Vagina (tissue), 2 donors: ENCODE results near the gene FH. TPM values are rescaled to one million over a fixed set of nuclear protein-coding genes. Genes with fewer than 3 reads are reported as not detected.

Experiments
- DNase-seq, 2 donors: peaks; one replicate each; pipeline ENCODE4 v3.0.0-alpha.2; 2017; ENCODE audit errors: extremely low spot score in 2 of 2
- H3K27ac ChIP-seq: fragments of 200-600 bp; sonication (generic); one replicate; pipeline ENCODE4 v1.5.1; 2019
- H3K27me3 ChIP-seq: fragments of 200-600 bp; sonication (generic); one replicate; pipeline ENCODE4 v1.5.1; 2019
- H3K36me3 ChIP-seq, 2 donors: fragments of 200-600 bp; sonication (generic); one replicate each; pipeline ENCODE4 v1.5.1; 2017 to 2019
- H3K4me1 ChIP-seq: fragments of 200-600 bp; sonication (generic); one replicate; pipeline ENCODE4 v1.5.1; 2019
- H3K4me3 ChIP-seq, 2 donors: fragments of 200-600 bp; sonication (generic); 1 replicate in 1 of 2; 2 replicates in 1 of 2; pipeline ENCODE4 v1.5.1; 2016 to 2019
- H3K9me3 ChIP-seq: fragments of 200-600 bp; sonication (generic); one replicate; pipeline ENCODE4 v1.5.1; 2019
- CTCF ChIP-seq, 3 experiments: fragments of 450-650 bp in 2 of 3; fragments of 200-600 bp in 1 of 3; sonication (generic) in 1 of 3; IDR thresholded peaks; one replicate each; pipeline ENCODE4 v1.5.1; 2017 to 2019; ENCODE audit warnings: antibody characterized with exemption in 3 of 3, mild to moderate bottlenecking in 2 of 3, moderate library complexity in 2 of 3
- POLR2A ChIP-seq, 2 donors: fragments of 450-650 bp; IDR thresholded peaks; one replicate each; pipeline ENCODE4 v1.6.1; 2017; ENCODE audit warnings: antibody characterized with exemption in 2 of 2, mild to moderate bottlenecking in 2 of 2, moderate library complexity in 2 of 2
- POLR2AphosphoS5 ChIP-seq, 2 donors: sonication (generic); formaldehyde crosslinking; IDR thresholded peaks; one replicate each; pipeline ENCODE4 v1.9.0; 2017; ENCODE audit warnings: antibody characterized with exemption in 2 of 2, mild to moderate bottlenecking in 2 of 2, low read depth in 1 of 2; ENCODE audit not compliant: insufficient read depth in 1 of 2
- intact Hi-C: fragments of 100-400 bp; cut with DNase I; formaldehyde crosslinking; loops from one replicate; pipeline ENCODE4 v1.15.1; 2023
- total RNA-seq: library from RNA; depleted of rRNA; stranded (reverse); fragments of >200 nt; gene quantifications from one replicate; pipeline ENCODE4 v1.2.3, GENCODE V29; 2016

Gene FH
- total RNA-seq, 1 donor from 2014 or later, result 33.6 TPM

GRCh38 chr1:241557031-241557430, 37.5 kb upstream of the FH start:
- intact Hi-C loops, result no loop called here
- H3K27ac ChIP-seq, result no peak overlapping the region
- no peak for DNase-seq

GRCh38 chr1:241555526-241555925, 36.0 kb upstream of the FH start:
- Histone ChIP-seq H3K36me3 (no peaks in the 10 kb centered on the region), H3K4me3 (no peak overlapping the region), H3K9me3 (no peaks in the 10 kb centered on the region), H3K4me1 (peaks cover 6% of the 10 kb centered on the region), H3K27ac (no peak overlapping the region), H3K27me3 (no peaks in the 10 kb centered on the region)
- intact Hi-C loops, result no loop called here
- DNase-seq, result no peak
- TF ChIP-seq POLR2AphosphoS5 (IDR thresholded peaks at IDR 0.05; ENCODE audit: insufficient read depth in 1 of 2, low read depth in 1 of 2), result no peak
- no peak for TF ChIP-seq CTCF (IDR thresholded peaks at IDR 0.05)

More at GRCh38 chr1:241557031-241557430, 37.5 kb upstream of the FH start:
- Histone ChIP-seq H3K9me3 (no peaks in the 10 kb centered on the region), H3K27me3 (no peaks in the 10 kb centered on the region), H3K4me1 (peaks cover 6% of the 10 kb centered on the region), H3K4me3 (no peak overlapping the region), H3K36me3 (no peaks in the 10 kb centered on the region)
- TF ChIP-seq POLR2AphosphoS5 (IDR thresholded peaks at IDR 0.05; ENCODE audit: insufficient read depth in 1 of 2, low read depth in 1 of 2) (no peak), CTCF (IDR thresholded peaks at IDR 0.05) (no peak), POLR2A (IDR thresholded peaks at IDR 0.05) (no peak)

GRCh38 chr1:241553886-241554592, 34.5 kb upstream of the FH start:
- intact Hi-C loops, result no loop called here

GRCh38 chr1:241551759-241552638, 32.4 kb upstream of the FH start:
- Histone ChIP-seq H3K4me3 (no peak overlapping the region), H3K9me3 (no peaks in the 10 kb centered on the region), H3K36me3 (no peaks in the 10 kb centered on the region), H3K27me3 (no peaks in the 10 kb centered on the region), H3K27ac (no peak overlapping the region), H3K4me1 (no peaks in the 10 kb centered on the region)
- no peak for DNase-seq
- intact Hi-C loops, result no loop called here
- no peak for TF ChIP-seq CTCF (IDR thresholded peaks at IDR 0.05)
- TF ChIP-seq POLR2A (IDR thresholded peaks at IDR 0.05), result no peak
- TF ChIP-seq POLR2AphosphoS5 (IDR thresholded peaks at IDR 0.05; ENCODE audit: insufficient read depth in 1 of 2, low read depth in 1 of 2), result no peak

More at GRCh38 chr1:241553886-241554592, 34.5 kb upstream of the FH start:
- peaks cover 6% of the 10 kb centered on the region for H3K4me1 ChIP-seq
- H3K27ac ChIP-seq, result no peak overlapping the region
- no peak overlapping the region for H3K4me3 ChIP-seq
- TF ChIP-seq POLR2AphosphoS5 (IDR thresholded peaks at IDR 0.05; ENCODE audit: insufficient read depth in 1 of 2, low read depth in 1 of 2) (no peak), CTCF (IDR thresholded peaks at IDR 0.05) (no peak), POLR2A (IDR thresholded peaks at IDR 0.05) (no peak)
- no peaks in the 10 kb centered on the region for H3K27me3 ChIP-seq
- no peaks in the 10 kb centered on the region for H3K36me3 ChIP-seq
- no peaks in the 10 kb centered on the region for H3K9me3 ChIP-seq
- DNase-seq, result no peak
